A549 (cell line): ENCODE data around the gene ANKRD50. TPM values are rescaled to one million over a fixed set of nuclear protein-coding genes. Genes with fewer than 3 reads are reported as not detected.

Experiments
- ATAC-seq, 2 experiments: fragments of 200-7000 bp in 1 of 2; fragments of >200 bp in 1 of 2; cut with Nextera tagmentation in 1 of 2; cut with Tn5 transposase in 1 of 2; 3 replicates each; pipeline versions ENCODE4 v1.8.0 to v1.9.1; 2018 to 2020; ENCODE audit warnings: mild to moderate bottlenecking in 1 of 2, moderate library complexity in 1 of 2
- CTCF ChIA-PET: fragments of 300-600 bp; sonication (Branson Sonifier 250); formaldehyde crosslinking; extraction: SDS; loops from one replicate; lab custom pipeline; 2021; ENCODE audit warnings: antibody characterized with exemption, inconsistent platforms; lab: Yijun Ruan, JAX
- POLR2A ChIA-PET: fragments of 350-600 bp; formaldehyde crosslinking; extraction: SDS; loops from one replicate; lab custom pipeline; 2021; ENCODE audit warnings: antibody characterized with exemption, inconsistent platforms; lab: Yijun Ruan, JAX
- DNase-seq, 2 experiments: peaks; one replicate each; pipeline versions ENCODE4 v3.0.0 to v3.0.0-alpha.2; 2011 to 2016; ENCODE audit warnings: low read depth in 1 of 2, low spot score in 1 of 2
- FAIRE-seq: peaks from 2 replicates; lab custom pipeline; 2011; peaks lifted over from hg19 to GRCh38; lab: Jason Lieb, UNC
- H3K27ac ChIP-seq, 2 experiments: fragments of >200 bp; sonication (Bioruptor Twin); formaldehyde crosslinking; 3 replicates each; pipeline ENCODE4 v1.5.1; 2016 to 2017
- H3K4me1 ChIP-seq: fragments of >200 bp; sonication (Bioruptor Twin); formaldehyde crosslinking; 3 replicates; pipeline ENCODE4 v1.6.1; 2016
- H3K4me2 ChIP-seq: fragments of >200 bp; sonication (Bioruptor Twin); formaldehyde crosslinking; 3 replicates; pipeline ENCODE4 v1.6.1; 2016
- H3K4me3 ChIP-seq: fragments of >200 bp; sonication (Bioruptor Twin); formaldehyde crosslinking; 3 replicates; pipeline ENCODE4 v1.5.1; 2016
- H3K9me3 ChIP-seq: fragments of >200 bp; sonication (Bioruptor Twin); formaldehyde crosslinking; 3 replicates; pipeline ENCODE4 v1.6.1; 2016
- CTCF ChIP-seq: fragments of >200 bp; sonication (Bioruptor Twin); formaldehyde crosslinking; IDR thresholded peaks from 3 replicates; pipeline ENCODE4 v1.5.1; 2016
- E2F6 ChIP-seq: IDR thresholded peaks from 2 replicates; pipeline ENCODE4 v1.6.1; 2012; ENCODE audit warnings: low read depth, borderline replicate concordance
- EHMT2 ChIP-seq: fragments of 200-600 bp; sonication (generic); IDR thresholded peaks from 2 replicates; pipeline ENCODE4 v1.6.1; 2016; ENCODE audit warnings: antibody characterized with exemption, low read depth, mild to moderate bottlenecking, moderate library complexity
- ESRRA ChIP-seq: fragments of 150-350 bp; IDR thresholded peaks from 2 replicates; pipeline ENCODE4 v1.6.1; 2014; ENCODE audit warnings: mild to moderate bottlenecking, low read length, borderline replicate concordance
- FOSL2 ChIP-seq, 2 experiments: fragments of 450-650 bp in 1 of 2; fragments of >200 bp in 1 of 2; sonication (Bioruptor Twin) in 1 of 2; formaldehyde crosslinking; IDR thresholded peaks; 2 replicates each; pipeline versions ENCODE4 v1.5.0 to v1.6.1; 2016 to 2020; ENCODE audit warnings: mild to moderate bottlenecking in 1 of 2, moderate library complexity in 1 of 2
- HMGXB4 ChIP-seq: fragments of 250-450 bp; sonication (Bioruptor Pico); IDR thresholded peaks from 2 replicates; pipeline ENCODE4 v1.5.0; 2021; ENCODE audit warnings: mild to moderate bottlenecking, moderate library complexity, borderline replicate concordance
- HOXA7 ChIP-seq: fragments of 250-450 bp; sonication (Bioruptor Pico); IDR thresholded peaks from 2 replicates; pipeline ENCODE4 v1.5.0; 2020; ENCODE audit warnings: mild to moderate bottlenecking, moderate library complexity
- HOXB13 ChIP-seq: fragments of 250-450 bp; sonication (Bioruptor Pico); IDR thresholded peaks from 2 replicates; pipeline ENCODE4 v1.5.0; 2020; ENCODE audit warnings: low read depth, mild to moderate bottlenecking, moderate library complexity
- HOXB5 ChIP-seq: fragments of 250-450 bp; sonication (Bioruptor Pico); IDR thresholded peaks from 2 replicates; pipeline ENCODE4 v1.5.0; 2020; ENCODE audit warnings: mild to moderate bottlenecking, moderate library complexity
- MAFK ChIP-seq: fragments of 450-650 bp; IDR thresholded peaks from 2 replicates; pipeline ENCODE4 v1.6.1; 2014; ENCODE audit not compliant: partially characterized antibody
- MAX ChIP-seq: IDR thresholded peaks from 2 replicates; pipeline ENCODE4 v1.6.1; 2012
- TFCP2L1 ChIP-seq: fragments of 250-450 bp; sonication (Bioruptor Pico); IDR thresholded peaks from 2 replicates; pipeline ENCODE4 v1.5.0; 2021; ENCODE audit warnings: mild to moderate bottlenecking
- WGBS: methylation state at CpG from one replicate; pipeline ENCODE4 v1.1.6; 2017; ENCODE audit errors: missing lambda C conversion rate; 5-methylcytosine and 5-hydroxymethylcytosine counted together
- polyA plus RNA-seq, 4 experiments: library from polyadenylated mRNA; depleted of rRNA in 3 of 4; stranded (reverse); fragments of >200 nt; fragmentation: RNase III in 1 of 4; extraction: RNeasy Plus Mini Kit Qiagen cat#74134 plus additional on column Dnase treatment in 1 of 4; gene quantifications; 2 replicates in 3 of 4; 3 replicates in 1 of 4; pipeline ENCODE4 v1.2.3, GENCODE V29; 2011 to 2017

ANKRD50 gene
- polyA plus RNA-seq, 2 of the 4 experiments (the other 2 are of a cell fraction) = 6.5 to 13.0 TPM

- peak overlapping the region; percentile 99 to 100; a peak in 4 of 6 replicates for H3K27ac ChIP-seq
- peaks cover 35% of the 10 kb centered on the region for H3K4me1 ChIP-seq
- peak overlapping the region; percentile 83 for H3K4me2 ChIP-seq
- DNase-seq = no peak
- ChIA-PET CTCF (interaction anchor here (1.9 kb wide), 1 partner anchor 377 kb away, joined by 6 read pairs; no protein-coding TSS in a partner anchor), POLR2A (no interaction called here)
- 54% methylated on average over 5 of the region's 5 CpGs for WGBS
- H3K9me3 ChIP-seq = no peaks in the 10 kb centered on the region
- TF ChIP-seq CTCF = no peak
- no peak for ATAC-seq
- FAIRE-seq = no peak
- H3K4me3 ChIP-seq = peak overlapping the region; percentile 79
Measured at GRCh38 chr4:124710911-124711310, 1.6 kb downstream of the ANKRD50 start.

- Histone ChIP-seq H3K4me3 (peak overlapping the region; percentile 79), H3K27ac (0 out of 6 replicates have a peak overlapping the region, but pooled peaks of 1 of the 2 experiments have one; percentile 29), H3K4me1 (peaks cover 35% of the 10 kb centered on the region), H3K4me2 (peak overlapping the region; percentile 83), H3K9me3 (no peaks in the 10 kb centered on the region)
- FAIRE-seq (no peak), ATAC-seq (no peak), DNase-seq (no peak)
- POLR2A ChIA-PET = interaction anchor here (0.6 kb wide), 1 partner anchor 278 kb away, joined by 3 read pairs; no protein-coding TSS in a partner anchor
- peak; percentile 43 for TF ChIP-seq MAFK
- no peak for TF ChIP-seq MAX
- WGBS = 71% methylated on average over 7 of the region's 7 CpGs
- CTCF ChIA-PET = interaction anchor here (1.9 kb wide), 1 partner anchor 376 kb away, joined by 6 read pairs; no protein-coding TSS in a partner anchor
Measured at GRCh38 chr4:124710015-124710741, 2.4 kb downstream of the ANKRD50 start.

GRCh38 chr4:124708517-124709300 is 3.8 kb downstream of the ANKRD50 start:
- CTCF ChIA-PET = interaction anchor here (0.6 kb wide), 1 partner anchor 64 kb away, joined by 3 read pairs; no protein-coding TSS in a partner anchor
- no peaks in the 10 kb centered on the region for H3K9me3 ChIP-seq
- H3K4me3 ChIP-seq = no peak overlapping the region
- H3K4me2 ChIP-seq = peak overlapping the region; percentile 83
- TF ChIP-seq HOXB13 (CRISPR knock-in tag) (no peak), ESRRA (no peak), EHMT2 (no peak), FOSL2 (IDR thresholded peaks at IDR 0.05) (no peak), FOSL2 (CRISPR knock-in tag; IDR thresholded peaks at IDR 0.05) (no peak), HOXB5 (CRISPR knock-in tag) (no peak), HMGXB4 (CRISPR knock-in tag) (no peak), E2F6 (no peak), HOXA7 (CRISPR knock-in tag) (no peak), TFCP2L1 (CRISPR knock-in tag) (no peak)
- DNase-seq (no peak), FAIRE-seq (no peak), ATAC-seq (no peak)
- peaks cover 32% of the 10 kb centered on the region for H3K4me1 ChIP-seq
- H3K27ac ChIP-seq = no peak overlapping the region
- POLR2A ChIA-PET = no interaction called here
- WGBS = 84% methylated on average over 1 of the region's 1 CpG
